Measurements from ENCODE around the gene TSPOAP1. TPM values are rescaled to one million over a fixed set of nuclear protein-coding genes. Genes with fewer than 3 reads are reported as not detected.

Gene TSPOAP1
- total RNA-seq, 2 experiments from 2014 or later, result 17.8 to 19.5 TPM

DNA sequence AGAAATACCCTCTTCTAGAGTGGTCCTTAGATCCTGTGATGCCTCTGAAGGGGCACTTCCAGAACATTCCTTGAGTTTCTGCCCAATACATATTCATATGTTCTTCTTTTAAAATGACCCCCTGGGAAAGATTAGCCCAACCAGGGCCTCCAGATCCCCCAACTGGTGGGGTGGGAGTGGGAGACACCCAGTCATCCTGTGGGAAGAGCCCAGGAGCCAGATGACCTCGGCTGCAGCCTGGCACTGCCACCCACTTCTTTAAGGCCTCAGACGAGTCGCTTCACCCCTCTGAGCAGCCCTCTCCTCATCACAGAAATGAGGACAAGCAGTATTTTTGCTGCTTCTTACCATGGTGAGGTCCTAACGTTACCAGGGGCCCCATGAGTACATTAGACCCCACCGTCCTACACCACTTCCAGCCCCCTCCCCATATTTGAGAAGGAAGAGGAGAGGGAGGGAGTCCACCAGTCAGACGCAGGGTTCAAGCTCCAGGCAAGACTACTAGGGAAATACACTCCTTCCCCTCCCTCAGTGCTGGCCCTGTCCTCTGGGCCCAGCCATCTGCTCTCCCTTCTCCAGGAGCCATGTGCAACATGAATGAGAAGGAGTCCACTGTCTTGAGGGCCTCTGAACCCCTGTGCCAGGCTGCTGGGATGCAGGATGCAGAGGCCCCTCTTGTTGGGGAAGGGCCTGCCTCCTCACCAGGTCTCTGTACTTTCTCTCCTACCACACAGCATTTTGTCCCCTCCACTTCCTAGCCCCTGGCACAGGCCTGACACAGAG, 59.6 kb downstream of the TSPOAP1 start:
- CTCF ChIA-PET, result no interaction called here
- Histone ChIP-seq H3K27ac (ENCODE audit: low read depth in 1 of 2, low read length in 2 of 2) (no peak overlapping the region), H3K4me1 (ENCODE audit: insufficient read depth, low read length) (no peaks in the 10 kb centered on the region), H3K4me3 (ENCODE audit: low read length) (no peak overlapping the region), H3K9me3 (ENCODE audit: control insufficient read depth in 1 of 2, insufficient read depth in 1 of 2, low read length in 2 of 2) (no peaks in the 10 kb centered on the region), H3K27me3 (ENCODE audit: control insufficient read depth in 1 of 2, insufficient read depth in 2 of 2, low read length in 2 of 2) (peaks cover 14 to 16% of the 10 kb centered on the region in 2 experiments), H3K36me3 (ENCODE audit: insufficient read depth, low read length) (no peaks in the 10 kb centered on the region)
- DNase-seq (no peak), ATAC-seq (ENCODE audit: poor library complexity) (no peak)
- Mint-ChIP-seq H3K27me3 (peaks cover 38% of the 10 kb centered on the region), H3K9me3 (no peaks in the 10 kb centered on the region), H3K36me3 (ENCODE audit: low read depth) (no peaks in the 10 kb centered on the region), H3K4me3 (no peak overlapping the region), H3K27ac (no peak overlapping the region), H3K4me1 (ENCODE audit: low read depth) (no peaks in the 10 kb centered on the region)
- POLR2A ChIA-PET, result no interaction called here
- intact Hi-C loops (cut with DNase I, micrococcal nuclease), result no loop called here
- TF ChIP-seq, protein P1, sequence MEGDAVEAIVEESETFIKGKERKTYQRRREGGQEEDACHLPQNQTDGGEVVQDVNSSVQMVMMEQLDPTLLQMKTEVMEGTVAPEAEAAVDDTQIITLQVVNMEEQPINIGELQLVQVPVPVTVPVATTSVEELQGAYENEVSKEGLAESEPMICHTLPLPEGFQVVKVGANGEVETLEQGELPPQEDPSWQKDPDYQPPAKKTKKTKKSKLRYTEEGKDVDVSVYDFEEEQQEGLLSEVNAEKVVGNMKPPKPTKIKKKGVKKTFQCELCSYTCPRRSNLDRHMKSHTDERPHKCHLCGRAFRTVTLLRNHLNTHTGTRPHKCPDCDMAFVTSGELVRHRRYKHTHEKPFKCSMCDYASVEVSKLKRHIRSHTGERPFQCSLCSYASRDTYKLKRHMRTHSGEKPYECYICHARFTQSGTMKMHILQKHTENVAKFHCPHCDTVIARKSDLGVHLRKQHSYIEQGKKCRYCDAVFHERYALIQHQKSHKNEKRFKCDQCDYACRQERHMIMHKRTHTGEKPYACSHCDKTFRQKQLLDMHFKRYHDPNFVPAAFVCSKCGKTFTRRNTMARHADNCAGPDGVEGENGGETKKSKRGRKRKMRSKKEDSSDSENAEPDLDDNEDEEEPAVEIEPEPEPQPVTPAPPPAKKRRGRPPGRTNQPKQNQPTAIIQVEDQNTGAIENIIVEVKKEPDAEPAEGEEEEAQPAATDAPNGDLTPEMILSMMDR (IDR thresholded peaks at IDR 0.05), result no peak

DNA sequence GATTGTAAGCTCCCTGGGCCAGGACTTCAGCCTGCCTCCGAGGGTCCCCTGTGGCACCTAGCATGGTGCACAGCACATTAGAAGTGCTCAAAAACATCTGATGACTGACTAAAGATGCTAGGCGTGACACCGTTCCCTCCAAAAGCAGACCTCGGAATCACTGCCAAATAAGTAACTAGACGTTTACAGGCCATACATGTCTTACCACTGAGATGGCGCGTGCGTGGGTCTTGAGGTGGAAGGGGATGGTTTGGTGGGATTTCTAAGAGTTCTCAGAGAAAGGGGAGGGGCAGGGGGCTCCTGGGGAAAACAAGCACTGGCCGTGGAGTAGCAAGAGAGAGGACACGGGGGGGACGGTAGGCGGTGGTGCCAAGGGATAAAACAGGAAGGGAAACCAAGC, 60.3 kb downstream of the TSPOAP1 start:
- H3K27me3 Mint-ChIP-seq, result peaks cover 44% of the 10 kb centered on the region
- H3K9me3 Mint-ChIP-seq, result no peaks in the 10 kb centered on the region
- CTCF ChIA-PET, result no interaction called here
- no peaks in the 10 kb centered on the region for H3K4me1 Mint-ChIP-seq (ENCODE audit: low read depth)
- intact Hi-C loops (cut with DNase I, micrococcal nuclease), result no loop called here
- Histone ChIP-seq H3K9me3 (ENCODE audit: control insufficient read depth in 1 of 2, insufficient read depth in 1 of 2, low read length in 2 of 2) (no peaks in the 10 kb centered on the region), H3K4me3 (ENCODE audit: low read length) (no peak overlapping the region), H3K4me1 (ENCODE audit: insufficient read depth, low read length) (no peaks in the 10 kb centered on the region), H3K27ac (ENCODE audit: low read depth in 1 of 2, low read length in 2 of 2) (no peak overlapping the region), H3K36me3 (ENCODE audit: insufficient read depth, low read length) (no peaks in the 10 kb centered on the region), H3K27me3 (ENCODE audit: control insufficient read depth in 1 of 2, insufficient read depth in 2 of 2, low read length in 2 of 2) (peaks cover 16 to 22% of the 10 kb centered on the region in 2 experiments)
- H3K36me3 Mint-ChIP-seq (ENCODE audit: low read depth), result no peaks in the 10 kb centered on the region
- TF ChIP-seq, protein P1 (IDR thresholded peaks at IDR 0.05), result no peak
- ATAC-seq (ENCODE audit: poor library complexity) (no peak), DNase-seq (no peak)
- H3K27ac Mint-ChIP-seq, result no peak overlapping the region
- no peak overlapping the region for H3K4me3 Mint-ChIP-seq
- POLR2A ChIA-PET, result no interaction called here

DNA sequence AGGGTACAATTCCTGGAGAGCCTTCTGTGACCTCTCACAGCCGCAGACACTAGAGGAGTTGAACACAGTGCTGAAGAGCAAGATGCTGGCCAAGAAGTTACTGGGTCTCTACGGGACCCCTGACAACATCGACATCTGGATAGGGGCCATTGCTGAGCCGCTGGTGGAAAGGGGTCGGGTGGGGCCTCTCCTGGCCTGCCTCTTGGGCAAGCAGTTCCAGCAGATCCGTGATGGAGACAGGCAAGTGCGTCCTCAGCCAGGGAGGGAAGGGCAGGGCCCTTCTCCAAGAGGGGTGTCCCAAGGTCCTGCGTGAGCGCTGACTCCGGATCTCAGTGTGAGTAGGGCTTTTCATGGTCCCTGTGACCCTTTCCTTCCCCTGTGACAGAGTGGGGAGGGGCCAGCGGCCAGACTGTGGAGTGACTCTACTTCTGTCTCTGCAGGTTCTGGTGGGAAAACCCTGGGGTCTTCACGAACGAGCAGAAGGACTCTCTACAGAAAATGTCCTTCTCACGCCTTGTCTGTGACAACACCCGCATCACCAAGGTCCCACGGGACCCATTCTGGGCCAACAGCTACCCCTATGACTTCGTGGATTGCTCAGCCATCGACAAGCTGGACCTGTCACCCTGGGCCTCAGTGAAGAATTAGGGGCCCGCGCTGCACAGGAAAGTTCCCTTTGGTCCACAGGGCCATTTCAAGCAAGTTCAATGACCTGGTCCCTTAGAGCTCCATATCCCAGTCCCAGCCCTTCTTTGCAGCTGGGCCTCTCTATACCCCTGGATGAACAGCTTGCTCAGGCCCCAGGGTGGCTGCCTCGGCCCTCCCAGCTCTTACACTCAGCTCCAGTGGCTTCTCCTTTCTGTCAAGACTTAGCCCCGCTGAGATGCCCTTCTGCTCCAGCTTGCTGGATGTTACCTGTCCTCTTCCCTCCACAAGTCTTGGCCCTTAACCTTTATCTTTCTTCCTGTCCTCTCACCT, 61.0 kb downstream of the TSPOAP1 start:
- no peak overlapping the region for H3K27ac ChIP-seq (ENCODE audit: low read depth in 1 of 2, low read length in 2 of 2)
- H3K9me3 Mint-ChIP-seq, result no peaks in the 10 kb centered on the region
- no peak overlapping the region for H3K4me3 ChIP-seq (ENCODE audit: low read length)
- no peak overlapping the region for H3K27ac Mint-ChIP-seq
- no peaks in the 10 kb centered on the region for H3K4me1 ChIP-seq (ENCODE audit: insufficient read depth, low read length)
- POLR2A ChIA-PET, result no interaction called here
- H3K27me3 ChIP-seq (ENCODE audit: control insufficient read depth in 1 of 2, insufficient read depth in 2 of 2, low read length in 2 of 2), result peaks cover 16 to 29% of the 10 kb centered on the region in 2 experiments
- peaks cover 51% of the 10 kb centered on the region for H3K27me3 Mint-ChIP-seq
- CTCF ChIA-PET, result interaction anchor here (0.5 kb wide), 1 partner anchor 12 kb away, joined by 3 read pairs; no protein-coding TSS in a partner anchor
- no peak overlapping the region for H3K4me3 Mint-ChIP-seq
- no peaks in the 10 kb centered on the region for H3K9me3 ChIP-seq (ENCODE audit: control insufficient read depth in 1 of 2, insufficient read depth in 1 of 2, low read length in 2 of 2)
- no peaks in the 10 kb centered on the region for H3K36me3 ChIP-seq (ENCODE audit: insufficient read depth, low read length)
- intact Hi-C loops (cut with DNase I, micrococcal nuclease), result no loop called here
- DNase-seq, result no peak
- no peaks in the 10 kb centered on the region for H3K4me1 Mint-ChIP-seq (ENCODE audit: low read depth)
- ATAC-seq (ENCODE audit: poor library complexity), result no peak
- TF ChIP-seq, protein P1 (IDR thresholded peaks at IDR 0.05), result no peak
- no peaks in the 10 kb centered on the region for H3K36me3 Mint-ChIP-seq (ENCODE audit: low read depth)
